Spinal cord (tissue), 10 donors: ENCODE measurements around the gene TAAR1. TPM values are rescaled to one million over a fixed set of nuclear protein-coding genes. Genes with fewer than 3 reads are reported as not detected.
A peak's percentile ranks its signal among the peaks of the same experiment; 100 is the strongest.
"Not testable (repeated sequence)": the region's sequence is repeated elsewhere in the genome, so short reads cannot be mapped to it uniquely, and the experiment has no call there.

Source experiments
- DNase-seq, 6 donors: peaks; one replicate each; pipeline versions ENCODE4 v3.0.0 to v3.0.0-alpha.2; 2013 to 2015; ENCODE audit warnings: low spot score in 6 of 6, low read depth in 4 of 6
- H3K27ac ChIP-seq: one replicate; pipeline ENCODE4 v1.5.1; 2013; ENCODE audit warnings: low read depth, low read length, control low read depth
- H3K27me3 ChIP-seq: one replicate; pipeline ENCODE4 v1.6.1; 2013; ENCODE audit warnings: low read length; ENCODE audit not compliant: control insufficient read depth, insufficient read depth
- H3K36me3 ChIP-seq: one replicate; pipeline ENCODE4 v1.6.1; 2013; ENCODE audit warnings: low read length; ENCODE audit not compliant: control insufficient read depth, insufficient read depth
- H3K4me1 ChIP-seq: one replicate; pipeline ENCODE4 v1.6.1; 2013; ENCODE audit warnings: low read length; ENCODE audit not compliant: control insufficient read depth, insufficient read depth
- H3K4me3 ChIP-seq: one replicate; pipeline ENCODE4 v1.5.1; 2013; ENCODE audit warnings: low read depth, low read length, control low read depth
- H3K9me3 ChIP-seq: one replicate; pipeline ENCODE4 v1.6.1; 2013; ENCODE audit warnings: low read length; ENCODE audit not compliant: control insufficient read depth, insufficient read depth
- WGBS: methylation state at CpG from one replicate; pipeline ENCODE4 v1.1.5; 2013; ENCODE audit warnings: missing lambda C conversion rate; ENCODE audit not compliant: insufficient coverage; 5-methylcytosine and 5-hydroxymethylcytosine counted together
- polyA plus RNA-seq, 2 donors: library from polyadenylated mRNA; unstranded; fragments of 120-200 nt; gene quantifications; one replicate each; pipeline ENCODE4 v1.2.1, GENCODE V29; 2013; ENCODE audit not compliant: insufficient read length in 2 of 2
- total RNA-seq, 2 donors: library from RNA; depleted of rRNA in 1 of 2; stranded (reverse); fragments of 120-200 nt in 1 of 2; fragments of >200 nt in 1 of 2; gene quantifications; one replicate each; pipeline versions ENCODE4 v1.2.3 to v1.2.4, GENCODE V29; 2013 to 2014
- donor health status: healthy.

The TAAR1 gene
- total and polyA plus RNA-seq, 4 donors, result not detected

- WGBS, result no CpG with 5 or more reads among the region's 3 CpGs
- H3K9me3 ChIP-seq, result not testable (repeated sequence)
Measured at GRCh38 chr6:132635906-132636305, 23.1 kb downstream of the TAAR1 start.

DNA sequence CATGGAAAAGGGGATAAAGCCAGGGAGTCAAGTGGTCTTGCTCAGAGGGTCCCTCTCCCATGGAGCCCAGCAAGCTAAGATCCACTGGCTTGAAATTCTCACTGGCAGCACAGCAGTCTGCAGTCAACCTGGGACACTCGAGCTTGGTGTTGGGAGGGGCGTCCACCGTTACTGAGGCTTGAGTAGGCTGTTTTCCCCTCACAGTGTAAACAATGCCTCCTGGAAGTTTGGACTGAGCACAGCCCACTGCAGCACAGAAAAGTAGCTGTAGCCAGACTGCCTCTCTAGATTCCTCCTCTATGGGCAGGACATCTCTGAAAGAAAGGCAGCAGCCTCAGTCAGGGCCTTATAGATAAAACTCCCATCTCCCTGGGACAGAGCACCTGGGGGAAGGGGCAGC is 23.7 kb downstream of the TAAR1 start:
- WGBS, result 32% methylated on average over 3 of the region's 3 CpGs
- H3K4me3 ChIP-seq, H3K9me3 ChIP-seq, H3K27me3 ChIP-seq, H3K4me1 ChIP-seq, H3K36me3 ChIP-seq, H3K27ac ChIP-seq, DNase-seq: not testable (repeated sequence)

More at GRCh38 chr6:132635906-132636305, 23.1 kb downstream of the TAAR1 start:
- H3K4me1 ChIP-seq, H3K4me3 ChIP-seq, H3K27ac ChIP-seq, DNase-seq, H3K27me3 ChIP-seq, H3K36me3 ChIP-seq: not testable (repeated sequence)

GRCh38 chr6:132634796-132635195 is 24.2 kb downstream of the TAAR1 start:
- Histone ChIP-seq H3K36me3 (no peaks in the 10 kb centered on the region), H3K4me1 (no peaks in the 10 kb centered on the region), H3K27me3 (no peaks in the 10 kb centered on the region), H3K4me3 (no peak overlapping the region), H3K27ac (no peak overlapping the region), H3K9me3 (no peaks in the 10 kb centered on the region)
- WGBS, result 92% methylated on average over 2 of the region's 4 CpGs
- no peak for DNase-seq

DNA sequence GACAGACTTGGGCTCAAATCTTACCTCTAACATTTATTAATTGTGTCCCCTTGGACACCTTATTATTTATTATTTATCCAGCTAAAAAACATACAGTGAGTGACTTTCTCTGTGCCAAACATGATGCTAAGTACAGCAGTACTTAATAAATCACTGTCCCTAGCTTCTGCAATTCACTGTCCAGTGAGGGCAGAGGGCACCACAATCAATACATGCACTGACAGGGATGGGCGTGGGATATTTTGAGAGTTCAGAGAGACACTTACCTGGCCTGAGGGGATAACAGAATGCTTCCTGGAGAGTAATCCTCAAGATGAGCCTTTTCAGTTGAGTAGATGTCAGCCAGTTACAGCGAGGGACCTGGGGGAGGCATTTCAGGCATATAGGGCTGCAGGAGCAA is 25.6 kb downstream of the TAAR1 start:
- no peaks in the 10 kb centered on the region for H3K4me1 ChIP-seq
- H3K9me3 ChIP-seq, result no peaks in the 10 kb centered on the region
- 91% methylated on average over 2 of the region's 2 CpGs for WGBS
- DNase-seq, result no peak
- H3K36me3 ChIP-seq, result no peaks in the 10 kb centered on the region
- no peak overlapping the region for H3K27ac ChIP-seq
- no peak overlapping the region for H3K4me3 ChIP-seq
- H3K27me3 ChIP-seq, result no peaks in the 10 kb centered on the region

GRCh38 chr6:132624175-132624574 is 34.8 kb downstream of the TAAR1 start, which contains the start of gene TAAR2:
Gene TAAR2 (minus strand): TSS chr6:132624275. CDS start chr6:132624275, 0 bp downstream.
- 95% methylated on average over 6 of the region's 6 CpGs for WGBS
- no peak for DNase-seq
- Histone ChIP-seq H3K36me3 (no peaks in the 10 kb centered on the region), H3K9me3 (peaks cover 2% of the 10 kb centered on the region), H3K27me3 (no peaks in the 10 kb centered on the region), H3K27ac (no peak within 1 kb of the TSS), H3K4me1 (no peaks in the 10 kb centered on the region), H3K4me3 (no peak within 1 kb of the TSS)

GRCh38 chr6:132623106-132623845 is 35.7 kb downstream of the TAAR1 start:
- Histone ChIP-seq H3K27me3 (no peaks in the 10 kb centered on the region), H3K9me3 (peaks cover 2% of the 10 kb centered on the region), H3K36me3 (no peaks in the 10 kb centered on the region), H3K4me3 (no peak overlapping the region), H3K4me1 (no peaks in the 10 kb centered on the region), H3K27ac (no peak overlapping the region)
- DNase-seq, result no peak
- WGBS, result no CpG with 5 or more reads among the region's 6 CpGs

GRCh38 chr6:132616677-132617076 is 42.3 kb downstream of the TAAR1 start:
- no CpG with 5 or more reads among the region's 1 CpG for WGBS
- Histone ChIP-seq H3K4me3 (no peak overlapping the region), H3K4me1 (no peaks in the 10 kb centered on the region), H3K9me3 (no peaks in the 10 kb centered on the region), H3K36me3 (no peaks in the 10 kb centered on the region), H3K27me3 (no peaks in the 10 kb centered on the region), H3K27ac (no peak overlapping the region)
- peak in 1 of 6 donors; percentile 33 for DNase-seq

DNA sequence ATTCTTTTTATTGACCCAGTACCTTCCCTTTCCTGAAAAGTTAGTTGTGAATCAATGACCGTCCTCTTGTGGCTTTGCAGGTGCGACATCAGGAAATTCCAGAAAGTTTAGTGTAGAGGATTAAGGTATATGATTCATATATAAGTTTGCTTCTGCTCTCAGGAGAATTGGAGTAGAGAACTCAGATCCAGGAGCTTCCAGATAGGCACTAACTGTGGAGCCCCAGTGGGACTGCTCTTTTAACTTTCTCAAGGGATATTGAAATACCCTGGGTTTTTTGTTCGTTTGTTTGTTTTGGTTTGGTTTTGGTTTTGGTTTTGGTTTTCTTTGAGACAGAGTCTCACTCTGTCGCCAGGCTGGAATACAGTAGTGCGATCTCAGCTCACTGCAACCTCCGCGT is 44.4 kb downstream of the TAAR1 start:
- WGBS, result 100% methylated on average over 1 of the region's 7 CpGs
- Histone ChIP-seq H3K36me3 (no peaks in the 10 kb centered on the region), H3K27ac (no peak overlapping the region), H3K27me3 (no peaks in the 10 kb centered on the region), H3K4me3 (no peak overlapping the region), H3K4me1 (no peaks in the 10 kb centered on the region), H3K9me3 (no peaks in the 10 kb centered on the region)
- DNase-seq, result no peak

GRCh38 chr6:132612449-132613108 is 46.4 kb downstream of the TAAR1 start:
- H3K9me3 ChIP-seq, result no peaks in the 10 kb centered on the region
- H3K4me3 ChIP-seq, result no peak overlapping the region
- WGBS, result no CpG with 5 or more reads among the region's 4 CpGs
- H3K27ac ChIP-seq, result no peak overlapping the region
- H3K36me3 ChIP-seq, result no peaks in the 10 kb centered on the region
- no peaks in the 10 kb centered on the region for H3K27me3 ChIP-seq
- no peaks in the 10 kb centered on the region for H3K4me1 ChIP-seq
- no peak for DNase-seq

- H3K9me3 ChIP-seq, result no peaks in the 10 kb centered on the region
- no peaks in the 10 kb centered on the region for H3K4me1 ChIP-seq
Measured at GRCh38 chr6:132611616-132612015, 47.4 kb downstream of the TAAR1 start.

More at GRCh38 chr6:132611616-132612015, 47.4 kb downstream of the TAAR1 start:
- no peak for DNase-seq
- no peak overlapping the region for H3K27ac ChIP-seq
- no CpG with 5 or more reads among the region's 2 CpGs for WGBS
- H3K36me3 ChIP-seq, result no peaks in the 10 kb centered on the region
- no peak overlapping the region for H3K4me3 ChIP-seq
- H3K27me3 ChIP-seq, result no peaks in the 10 kb centered on the region
